HepG2 (cell line): Measurements from ENCODE around the gene PTEN. TPM values are rescaled to one million over a fixed set of nuclear protein-coding genes. Genes with fewer than 3 reads are reported as not detected.

ENCODE experiments used
- ARID2 ChIP-seq: sonication (generic); formaldehyde crosslinking; IDR thresholded peaks from 2 replicates; pipeline ENCODE4 v1.8.1; 2022; ENCODE audit warnings: mild to moderate bottlenecking, missing genetic modification reagents, borderline replicate concordance
- GABPA ChIP-seq, 2 experiments: IDR thresholded peaks; 2 replicates each; pipeline ENCODE4 v1.6.1; 2011 to 2016; ENCODE audit warnings: low read depth in 2 of 2, low read length in 1 of 2, missing biosample characterization in 1 of 2, missing genetic modification characterization in 1 of 2
- SRSF9 ChIP-seq: fragments of 200-400 bp; formaldehyde crosslinking; IDR thresholded peaks from 2 replicates; pipeline ENCODE4 v1.6.1; 2018; ENCODE audit warnings: borderline replicate concordance, mild to moderate bottlenecking, low read depth, low read length; ENCODE audit not compliant: insufficient read depth, poor library complexity, severe bottlenecking
- ZNF713 ChIP-seq: sonication (generic); formaldehyde crosslinking; IDR thresholded peaks from 2 replicates; pipeline ENCODE4 v1.4.0; 2020; ENCODE audit warnings: mild to moderate bottlenecking, missing genetic modification reagents
- ZNF788 ChIP-seq: sonication (generic); formaldehyde crosslinking; IDR thresholded peaks from 2 replicates; pipeline ENCODE4 v1.5.0; 2020; ENCODE audit warnings: mild to moderate bottlenecking, missing genetic modification reagents, borderline replicate concordance
- polyA plus RNA-seq, 8 experiments: library from polyadenylated mRNA; depleted of rRNA in 3 of 8; stranded (reverse) in 7 of 8; unstranded in 1 of 8; fragments of >200 nt; fragmentation: Illumina TruSeq in 4 of 8; extraction: Trizol in 4 of 8; gene quantifications; 2 replicates each; pipeline versions ENCODE4 v1.2.1 to v1.2.3, GENCODE V29; 2011 to 2016; ENCODE audit warnings: low read depth in 4 of 8, missing spikeins in 1 of 8, mixed read lengths in 1 of 8; ENCODE audit not compliant: insufficient read depth in 1 of 8
- total RNA-seq, 5 experiments: library from RNA; depleted of rRNA; stranded (reverse); fragments of >200 nt; fragmentation: Illumina TruSeq; extraction: Trizol; gene quantifications; 2 replicates each; pipeline ENCODE4 v1.2.3, GENCODE V29; 2016; ENCODE audit warnings: low read depth in 1 of 5
- TF ChIP-seq, protein P1 (sequence below): sonication (generic); formaldehyde crosslinking; IDR thresholded peaks from 2 replicates; pipeline ENCODE4 v1.5.1; 2020; ENCODE audit warnings: mild to moderate bottlenecking, missing genetic modification reagents, borderline replicate concordance
- TF ChIP-seq, protein P2 (sequence below): sonication (generic); formaldehyde crosslinking; IDR thresholded peaks from 2 replicates; pipeline ENCODE4 v1.5.0; 2020; ENCODE audit warnings: missing genetic modification reagents, mild to moderate bottlenecking, borderline replicate concordance
- TF ChIP-seq, protein P3 (sequence below): sonication (generic); formaldehyde crosslinking; IDR thresholded peaks from 2 replicates; pipeline ENCODE4 v1.5.1; 2020; ENCODE audit warnings: missing genetic modification reagents, mild to moderate bottlenecking, borderline replicate concordance
- TF ChIP-seq, protein P4 (sequence below): sonication (generic); formaldehyde crosslinking; IDR thresholded peaks from 2 replicates; pipeline ENCODE4 v1.4.0; 2020; ENCODE audit warnings: missing genetic modification reagents
- TF ChIP-seq, protein P5 (sequence below): sonication (generic); formaldehyde crosslinking; IDR thresholded peaks from 2 replicates; pipeline ENCODE4 v1.4.0; 2020; ENCODE audit warnings: missing genetic modification reagents
- TF ChIP-seq, protein P6 (sequence below): sonication (generic); formaldehyde crosslinking; IDR thresholded peaks from 2 replicates; pipeline ENCODE4 v1.5.0; 2020; ENCODE audit warnings: mild to moderate bottlenecking, missing genetic modification reagents, borderline replicate concordance

PTEN gene
- total and polyA plus RNA-seq, 2 of the 13 experiments (the other 11 are each of a cell fraction or from before 2014, with no cell fraction given): 30.3 to 61.3 TPM

DNA sequence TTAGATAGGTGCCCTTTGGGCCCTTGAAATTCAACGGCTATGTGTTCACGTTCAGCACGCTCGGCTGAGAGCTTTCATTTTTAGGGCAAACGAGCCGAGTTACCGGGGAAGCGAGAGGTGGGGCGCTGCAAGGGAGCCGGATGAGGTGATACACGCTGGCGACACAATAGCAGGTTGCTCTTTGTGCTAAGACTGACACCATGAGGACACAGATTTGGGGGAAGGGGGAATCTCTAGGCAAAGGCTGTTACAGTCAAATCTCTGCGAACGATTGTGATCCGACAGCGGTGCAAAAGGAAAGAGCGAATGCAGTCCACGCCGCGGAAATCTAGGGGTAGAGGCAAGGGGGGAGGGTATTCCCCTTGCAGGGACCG, 759 bp upstream of the PTEN start (continued):
- TF ChIP-seq ZNF713 (CRISPR knock-in tag): no peak
- no peak for TF ChIP-seq SRSF9
- TF ChIP-seq, protein P1, sequence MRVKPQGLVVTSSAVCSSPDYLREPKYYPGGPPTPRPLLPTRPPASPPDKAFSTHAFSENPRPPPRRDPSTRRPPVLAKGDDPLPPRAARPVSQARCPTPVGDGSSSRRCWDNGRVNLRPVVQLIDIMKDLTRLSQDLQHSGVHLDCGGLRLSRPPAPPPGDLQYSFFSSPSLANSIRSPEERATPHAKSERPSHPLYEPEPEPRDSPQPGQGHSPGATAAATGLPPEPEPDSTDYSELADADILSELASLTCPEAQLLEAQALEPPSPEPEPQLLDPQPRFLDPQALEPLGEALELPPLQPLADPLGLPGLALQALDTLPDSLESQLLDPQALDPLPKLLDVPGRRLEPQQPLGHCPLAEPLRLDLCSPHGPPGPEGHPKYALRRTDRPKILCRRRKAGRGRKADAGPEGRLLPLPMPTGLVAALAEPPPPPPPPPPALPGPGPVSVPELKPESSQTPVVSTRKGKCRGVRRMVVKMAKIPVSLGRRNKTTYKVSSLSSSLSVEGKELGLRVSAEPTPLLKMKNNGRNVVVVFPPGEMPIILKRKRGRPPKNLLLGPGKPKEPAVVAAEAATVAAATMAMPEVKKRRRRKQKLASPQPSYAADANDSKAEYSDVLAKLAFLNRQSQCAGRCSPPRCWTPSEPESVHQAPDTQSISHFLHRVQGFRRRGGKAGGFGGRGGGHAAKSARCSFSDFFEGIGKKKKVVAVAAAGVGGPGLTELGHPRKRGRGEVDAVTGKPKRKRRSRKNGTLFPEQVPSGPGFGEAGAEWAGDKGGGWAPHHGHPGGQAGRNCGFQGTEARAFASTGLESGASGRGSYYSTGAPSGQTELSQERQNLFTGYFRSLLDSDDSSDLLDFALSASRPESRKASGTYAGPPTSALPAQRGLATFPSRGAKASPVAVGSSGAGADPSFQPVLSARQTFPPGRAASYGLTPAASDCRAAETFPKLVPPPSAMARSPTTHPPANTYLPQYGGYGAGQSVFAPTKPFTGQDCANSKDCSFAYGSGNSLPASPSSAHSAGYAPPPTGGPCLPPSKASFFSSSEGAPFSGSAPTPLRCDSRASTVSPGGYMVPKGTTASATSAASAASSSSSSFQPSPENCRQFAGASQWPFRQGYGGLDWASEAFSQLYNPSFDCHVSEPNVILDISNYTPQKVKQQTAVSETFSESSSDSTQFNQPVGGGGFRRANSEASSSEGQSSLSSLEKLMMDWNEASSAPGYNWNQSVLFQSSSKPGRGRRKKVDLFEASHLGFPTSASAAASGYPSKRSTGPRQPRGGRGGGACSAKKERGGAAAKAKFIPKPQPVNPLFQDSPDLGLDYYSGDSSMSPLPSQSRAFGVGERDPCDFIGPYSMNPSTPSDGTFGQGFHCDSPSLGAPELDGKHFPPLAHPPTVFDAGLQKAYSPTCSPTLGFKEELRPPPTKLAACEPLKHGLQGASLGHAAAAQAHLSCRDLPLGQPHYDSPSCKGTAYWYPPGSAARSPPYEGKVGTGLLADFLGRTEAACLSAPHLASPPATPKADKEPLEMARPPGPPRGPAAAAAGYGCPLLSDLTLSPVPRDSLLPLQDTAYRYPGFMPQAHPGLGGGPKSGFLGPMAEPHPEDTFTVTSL: peak; percentile 22; the same call in 1 of the 2 replicates
- TF ChIP-seq, protein P2, sequence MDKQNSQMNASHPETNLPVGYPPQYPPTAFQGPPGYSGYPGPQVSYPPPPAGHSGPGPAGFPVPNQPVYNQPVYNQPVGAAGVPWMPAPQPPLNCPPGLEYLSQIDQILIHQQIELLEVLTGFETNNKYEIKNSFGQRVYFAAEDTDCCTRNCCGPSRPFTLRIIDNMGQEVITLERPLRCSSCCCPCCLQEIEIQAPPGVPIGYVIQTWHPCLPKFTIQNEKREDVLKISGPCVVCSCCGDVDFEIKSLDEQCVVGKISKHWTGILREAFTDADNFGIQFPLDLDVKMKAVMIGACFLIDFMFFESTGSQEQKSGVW (CRISPR knock-in tag): no peak
- TF ChIP-seq ZNF788: no peak
- TF ChIP-seq ARID2 (CRISPR knock-in tag): no peak
- no peak for TF ChIP-seq GABPA (IDR thresholded peaks at IDR 0.05; ENCODE audit: low read depth, low read length)
- TF ChIP-seq GABPA (CRISPR knock-in tag; IDR thresholded peaks at IDR 0.05; ENCODE audit: low read depth): no peak
- TF ChIP-seq, protein P3, sequence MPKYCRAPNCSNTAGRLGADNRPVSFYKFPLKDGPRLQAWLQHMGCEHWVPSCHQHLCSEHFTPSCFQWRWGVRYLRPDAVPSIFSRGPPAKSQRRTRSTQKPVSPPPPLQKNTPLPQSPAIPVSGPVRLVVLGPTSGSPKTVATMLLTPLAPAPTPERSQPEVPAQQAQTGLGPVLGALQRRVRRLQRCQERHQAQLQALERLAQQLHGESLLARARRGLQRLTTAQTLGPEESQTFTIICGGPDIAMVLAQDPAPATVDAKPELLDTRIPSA (CRISPR knock-in tag): no peak
- TF ChIP-seq, protein P4, sequence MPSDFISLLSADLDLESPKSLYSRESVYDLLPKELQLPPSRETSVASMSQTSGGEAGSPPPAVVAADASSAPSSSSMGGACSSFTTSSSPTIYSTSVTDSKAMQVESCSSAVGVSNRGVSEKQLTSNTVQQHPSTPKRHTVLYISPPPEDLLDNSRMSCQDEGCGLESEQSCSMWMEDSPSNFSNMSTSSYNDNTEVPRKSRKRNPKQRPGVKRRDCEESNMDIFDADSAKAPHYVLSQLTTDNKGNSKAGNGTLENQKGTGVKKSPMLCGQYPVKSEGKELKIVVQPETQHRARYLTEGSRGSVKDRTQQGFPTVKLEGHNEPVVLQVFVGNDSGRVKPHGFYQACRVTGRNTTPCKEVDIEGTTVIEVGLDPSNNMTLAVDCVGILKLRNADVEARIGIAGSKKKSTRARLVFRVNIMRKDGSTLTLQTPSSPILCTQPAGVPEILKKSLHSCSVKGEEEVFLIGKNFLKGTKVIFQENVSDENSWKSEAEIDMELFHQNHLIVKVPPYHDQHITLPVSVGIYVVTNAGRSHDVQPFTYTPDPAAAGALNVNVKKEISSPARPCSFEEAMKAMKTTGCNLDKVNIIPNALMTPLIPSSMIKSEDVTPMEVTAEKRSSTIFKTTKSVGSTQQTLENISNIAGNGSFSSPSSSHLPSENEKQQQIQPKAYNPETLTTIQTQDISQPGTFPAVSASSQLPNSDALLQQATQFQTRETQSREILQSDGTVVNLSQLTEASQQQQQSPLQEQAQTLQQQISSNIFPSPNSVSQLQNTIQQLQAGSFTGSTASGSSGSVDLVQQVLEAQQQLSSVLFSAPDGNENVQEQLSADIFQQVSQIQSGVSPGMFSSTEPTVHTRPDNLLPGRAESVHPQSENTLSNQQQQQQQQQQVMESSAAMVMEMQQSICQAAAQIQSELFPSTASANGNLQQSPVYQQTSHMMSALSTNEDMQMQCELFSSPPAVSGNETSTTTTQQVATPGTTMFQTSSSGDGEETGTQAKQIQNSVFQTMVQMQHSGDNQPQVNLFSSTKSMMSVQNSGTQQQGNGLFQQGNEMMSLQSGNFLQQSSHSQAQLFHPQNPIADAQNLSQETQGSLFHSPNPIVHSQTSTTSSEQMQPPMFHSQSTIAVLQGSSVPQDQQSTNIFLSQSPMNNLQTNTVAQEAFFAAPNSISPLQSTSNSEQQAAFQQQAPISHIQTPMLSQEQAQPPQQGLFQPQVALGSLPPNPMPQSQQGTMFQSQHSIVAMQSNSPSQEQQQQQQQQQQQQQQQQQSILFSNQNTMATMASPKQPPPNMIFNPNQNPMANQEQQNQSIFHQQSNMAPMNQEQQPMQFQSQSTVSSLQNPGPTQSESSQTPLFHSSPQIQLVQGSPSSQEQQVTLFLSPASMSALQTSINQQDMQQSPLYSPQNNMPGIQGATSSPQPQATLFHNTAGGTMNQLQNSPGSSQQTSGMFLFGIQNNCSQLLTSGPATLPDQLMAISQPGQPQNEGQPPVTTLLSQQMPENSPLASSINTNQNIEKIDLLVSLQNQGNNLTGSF (CRISPR knock-in tag): no peak
- TF ChIP-seq, protein P5, sequence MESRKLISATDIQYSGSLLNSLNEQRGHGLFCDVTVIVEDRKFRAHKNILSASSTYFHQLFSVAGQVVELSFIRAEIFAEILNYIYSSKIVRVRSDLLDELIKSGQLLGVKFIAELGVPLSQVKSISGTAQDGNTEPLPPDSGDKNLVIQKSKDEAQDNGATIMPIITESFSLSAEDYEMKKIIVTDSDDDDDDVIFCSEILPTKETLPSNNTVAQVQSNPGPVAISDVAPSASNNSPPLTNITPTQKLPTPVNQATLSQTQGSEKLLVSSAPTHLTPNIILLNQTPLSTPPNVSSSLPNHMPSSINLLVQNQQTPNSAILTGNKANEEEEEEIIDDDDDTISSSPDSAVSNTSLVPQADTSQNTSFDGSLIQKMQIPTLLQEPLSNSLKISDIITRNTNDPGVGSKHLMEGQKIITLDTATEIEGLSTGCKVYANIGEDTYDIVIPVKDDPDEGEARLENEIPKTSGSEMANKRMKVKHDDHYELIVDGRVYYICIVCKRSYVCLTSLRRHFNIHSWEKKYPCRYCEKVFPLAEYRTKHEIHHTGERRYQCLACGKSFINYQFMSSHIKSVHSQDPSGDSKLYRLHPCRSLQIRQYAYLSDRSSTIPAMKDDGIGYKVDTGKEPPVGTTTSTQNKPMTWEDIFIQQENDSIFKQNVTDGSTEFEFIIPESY (CRISPR knock-in tag): no peak
- TF ChIP-seq, protein P6, sequence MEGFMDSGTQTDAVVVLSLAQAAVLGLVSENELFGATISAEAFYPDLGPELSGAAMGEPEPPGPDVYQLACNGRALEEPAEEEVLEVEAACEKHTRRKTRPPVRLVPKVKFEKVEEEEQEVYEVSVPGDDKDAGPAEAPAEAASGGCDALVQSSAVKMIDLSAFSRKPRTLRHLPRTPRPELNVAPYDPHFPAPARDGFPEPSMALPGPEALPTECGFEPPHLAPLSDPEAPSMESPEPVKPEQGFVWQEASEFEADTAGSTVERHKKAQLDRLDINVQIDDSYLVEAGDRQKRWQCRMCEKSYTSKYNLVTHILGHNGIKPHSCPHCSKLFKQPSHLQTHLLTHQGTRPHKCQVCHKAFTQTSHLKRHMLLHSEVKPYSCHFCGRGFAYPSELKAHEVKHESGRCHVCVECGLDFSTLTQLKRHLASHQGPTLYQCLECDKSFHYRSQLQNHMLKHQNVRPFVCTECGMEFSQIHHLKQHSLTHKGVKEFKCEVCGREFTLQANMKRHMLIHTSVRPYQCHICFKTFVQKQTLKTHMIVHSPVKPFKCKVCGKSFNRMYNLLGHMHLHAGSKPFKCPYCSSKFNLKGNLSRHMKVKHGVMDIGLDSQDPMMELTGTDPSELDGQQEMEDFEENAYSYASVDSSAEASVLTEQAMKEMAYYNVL (CRISPR knock-in tag): peak; percentile 2; the same call in 1 of the 2 replicates
